ENCODE results near the gene LAMP5. TPM values are rescaled to one million over a fixed set of nuclear protein-coding genes. Genes with fewer than 3 reads are reported as not detected.

Gene LAMP5
- total RNA-seq, 2 donors from 2014 or later = 0.35 TPM; not detected in 1

DNA sequence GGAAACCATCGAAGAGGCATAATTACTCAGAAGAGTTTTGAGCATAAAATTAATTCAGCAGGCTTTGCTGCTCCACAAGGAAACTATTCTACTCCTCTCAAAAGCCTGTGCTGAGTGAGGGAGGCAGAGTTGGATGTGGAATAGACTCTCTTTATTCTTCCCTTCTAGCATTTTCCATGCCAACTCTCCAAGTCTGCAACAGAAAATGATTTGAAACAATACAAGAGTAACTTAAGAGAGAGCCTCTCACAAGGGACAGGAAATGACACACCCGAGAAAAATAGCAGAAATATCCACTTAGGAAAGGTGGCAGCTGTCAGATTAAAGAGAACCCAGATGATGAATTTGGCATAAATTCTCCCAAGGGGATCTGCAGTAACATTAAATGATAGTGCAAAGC lies 26.3 kb upstream of the LAMP5 start:
- Mint-ChIP-seq H3K27ac (no peak overlapping the region), H3K36me3 (ENCODE audit: low read depth) (no peaks in the 10 kb centered on the region), H3K4me1 (no peaks in the 10 kb centered on the region), H3K9me3 (no peaks in the 10 kb centered on the region), H3K27me3 (ENCODE audit: insufficient read depth) (no peaks in the 10 kb centered on the region), H3K4me3 (no peak overlapping the region)
- H3K27ac ChIP-seq (ENCODE audit: low read depth, low read length) = no peak overlapping the region
- H3K9ac ChIP-seq (ENCODE audit: extremely low read depth, low read length, poor library complexity, severe bottlenecking) = no peak overlapping the region
- no peak for DNase-seq
- WGBS, 2 experiments (ENCODE audit: insufficient coverage in 1 of 2, insufficient read length in 1 of 2) = 78 to 97% methylated on average over 1 to 2 of the region's 2 CpGs
- no peaks in the 10 kb centered on the region for H3K36me3 ChIP-seq (ENCODE audit: control insufficient read depth, insufficient read depth, low read length)
- H3K4me3 ChIP-seq (ENCODE audit: low read length) = no peak overlapping the region
- TF ChIP-seq, protein P1, sequence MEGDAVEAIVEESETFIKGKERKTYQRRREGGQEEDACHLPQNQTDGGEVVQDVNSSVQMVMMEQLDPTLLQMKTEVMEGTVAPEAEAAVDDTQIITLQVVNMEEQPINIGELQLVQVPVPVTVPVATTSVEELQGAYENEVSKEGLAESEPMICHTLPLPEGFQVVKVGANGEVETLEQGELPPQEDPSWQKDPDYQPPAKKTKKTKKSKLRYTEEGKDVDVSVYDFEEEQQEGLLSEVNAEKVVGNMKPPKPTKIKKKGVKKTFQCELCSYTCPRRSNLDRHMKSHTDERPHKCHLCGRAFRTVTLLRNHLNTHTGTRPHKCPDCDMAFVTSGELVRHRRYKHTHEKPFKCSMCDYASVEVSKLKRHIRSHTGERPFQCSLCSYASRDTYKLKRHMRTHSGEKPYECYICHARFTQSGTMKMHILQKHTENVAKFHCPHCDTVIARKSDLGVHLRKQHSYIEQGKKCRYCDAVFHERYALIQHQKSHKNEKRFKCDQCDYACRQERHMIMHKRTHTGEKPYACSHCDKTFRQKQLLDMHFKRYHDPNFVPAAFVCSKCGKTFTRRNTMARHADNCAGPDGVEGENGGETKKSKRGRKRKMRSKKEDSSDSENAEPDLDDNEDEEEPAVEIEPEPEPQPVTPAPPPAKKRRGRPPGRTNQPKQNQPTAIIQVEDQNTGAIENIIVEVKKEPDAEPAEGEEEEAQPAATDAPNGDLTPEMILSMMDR (conservative IDR thresholded peaks at IDR 0.05) = no peak
- no peaks in the 10 kb centered on the region for H3K27me3 ChIP-seq (ENCODE audit: control insufficient read depth, insufficient read depth, low read length, poor library complexity, severe bottlenecking)
- H3K9me3 ChIP-seq (ENCODE audit: control insufficient read depth, low read length) = no peaks in the 10 kb centered on the region
- no peaks in the 10 kb centered on the region for H3K4me1 ChIP-seq (ENCODE audit: control insufficient read depth, insufficient read depth, low read length)

DNA sequence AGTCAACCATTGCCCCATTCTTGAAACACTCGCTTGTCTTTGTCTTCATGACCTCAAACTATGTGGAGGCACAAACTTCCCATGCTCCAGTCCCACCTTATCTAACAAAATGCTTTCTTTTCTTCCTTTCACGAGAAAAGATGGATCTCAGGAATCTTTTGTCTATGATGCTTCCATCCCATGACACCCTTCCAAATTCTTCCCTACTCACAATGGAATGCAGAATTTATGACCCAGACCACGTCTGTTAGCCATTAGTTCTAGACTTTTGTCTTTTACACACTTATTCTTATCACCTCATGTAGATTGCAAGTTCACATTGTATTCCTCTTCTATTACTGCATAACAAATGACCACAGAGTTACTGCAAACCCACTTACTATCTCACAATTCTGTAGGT lies 24.2 kb upstream of the LAMP5 start:
- DNase-seq = no peak
- H3K27ac Mint-ChIP-seq = no peak overlapping the region
- H3K9me3 Mint-ChIP-seq = no peaks in the 10 kb centered on the region
- H3K36me3 Mint-ChIP-seq (ENCODE audit: low read depth) = no peaks in the 10 kb centered on the region
- no peaks in the 10 kb centered on the region for H3K27me3 Mint-ChIP-seq (ENCODE audit: insufficient read depth)
- H3K27ac ChIP-seq (ENCODE audit: low read depth, low read length) = no peak overlapping the region
- no peak overlapping the region for H3K9ac ChIP-seq (ENCODE audit: extremely low read depth, low read length, poor library complexity, severe bottlenecking)
- TF ChIP-seq, protein P1 (conservative IDR thresholded peaks at IDR 0.05) = no peak
- H3K4me1 ChIP-seq (ENCODE audit: control insufficient read depth, insufficient read depth, low read length) = no peaks in the 10 kb centered on the region
- no peaks in the 10 kb centered on the region for H3K4me1 Mint-ChIP-seq
- H3K4me3 Mint-ChIP-seq = no peak overlapping the region
- H3K9me3 ChIP-seq (ENCODE audit: control insufficient read depth, low read length) = no peaks in the 10 kb centered on the region
- H3K4me3 ChIP-seq (ENCODE audit: low read length) = no peak overlapping the region
- H3K36me3 ChIP-seq (ENCODE audit: control insufficient read depth, insufficient read depth, low read length) = no peaks in the 10 kb centered on the region
- no peaks in the 10 kb centered on the region for H3K27me3 ChIP-seq (ENCODE audit: control insufficient read depth, insufficient read depth, low read length, poor library complexity, severe bottlenecking)
- 74 to 75% methylated on average over 2 to 3 of the region's 3 CpGs for WGBS, 2 experiments (ENCODE audit: insufficient coverage in 1 of 2, insufficient read length in 1 of 2)

DNA sequence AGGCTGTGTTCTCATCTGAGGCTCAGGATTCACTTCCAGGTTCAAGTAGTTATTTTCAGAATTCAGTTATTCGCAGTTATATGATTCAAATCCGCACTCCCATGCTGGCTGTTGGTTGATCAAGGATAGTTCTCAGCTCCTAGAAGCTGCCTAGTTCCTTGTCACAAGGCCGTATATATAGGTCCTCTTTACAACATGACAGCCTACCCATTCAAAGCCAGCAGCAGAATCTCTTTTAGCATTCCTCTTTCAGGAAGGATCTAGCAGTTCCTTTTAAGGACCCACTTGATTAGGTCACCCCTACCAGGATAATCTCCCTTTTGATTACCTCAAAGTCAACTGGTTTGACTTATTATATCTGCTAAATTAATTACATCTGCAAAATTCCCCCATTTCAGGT lies 23.8 kb upstream of the LAMP5 start:
- Histone ChIP-seq H3K27me3 (ENCODE audit: control insufficient read depth, insufficient read depth, low read length, poor library complexity, severe bottlenecking) (no peaks in the 10 kb centered on the region), H3K9ac (ENCODE audit: extremely low read depth, low read length, poor library complexity, severe bottlenecking) (no peak overlapping the region)

More for the DNA sequence above, 23.8 kb upstream of the LAMP5 start:
- Mint-ChIP-seq H3K27ac (no peak overlapping the region), H3K4me3 (no peak overlapping the region), H3K27me3 (ENCODE audit: insufficient read depth) (no peaks in the 10 kb centered on the region), H3K4me1 (no peaks in the 10 kb centered on the region), H3K36me3 (ENCODE audit: low read depth) (no peaks in the 10 kb centered on the region), H3K9me3 (no peaks in the 10 kb centered on the region)
- TF ChIP-seq, protein P1 (conservative IDR thresholded peaks at IDR 0.05) = no peak
- no peaks in the 10 kb centered on the region for H3K36me3 ChIP-seq (ENCODE audit: control insufficient read depth, insufficient read depth, low read length)
- 92 to 93% methylated on average over 3 of the region's 3 CpGs for WGBS, 2 experiments (ENCODE audit: insufficient coverage in 1 of 2, insufficient read length in 1 of 2)
- H3K4me3 ChIP-seq (ENCODE audit: low read length) = no peak overlapping the region
- H3K27ac ChIP-seq (ENCODE audit: low read depth, low read length) = no peak overlapping the region
- H3K4me1 ChIP-seq (ENCODE audit: control insufficient read depth, insufficient read depth, low read length) = no peaks in the 10 kb centered on the region
- no peaks in the 10 kb centered on the region for H3K9me3 ChIP-seq (ENCODE audit: control insufficient read depth, low read length)
- DNase-seq = no peak

All from endodermal cell (in vitro differentiated cells).